DMS79 (cell line): Measurements from ENCODE around the gene ADD3.
"Not testable (repeated sequence)": the region's sequence is repeated elsewhere in the genome, so short reads cannot be mapped to it uniquely, and the experiment has no call there.

ENCODE experiments used
- DNase-seq: peaks from one replicate; lab custom pipeline; 2025; lab: John Stamatoyannopoulos, UW

The ADD3 gene

DNA sequence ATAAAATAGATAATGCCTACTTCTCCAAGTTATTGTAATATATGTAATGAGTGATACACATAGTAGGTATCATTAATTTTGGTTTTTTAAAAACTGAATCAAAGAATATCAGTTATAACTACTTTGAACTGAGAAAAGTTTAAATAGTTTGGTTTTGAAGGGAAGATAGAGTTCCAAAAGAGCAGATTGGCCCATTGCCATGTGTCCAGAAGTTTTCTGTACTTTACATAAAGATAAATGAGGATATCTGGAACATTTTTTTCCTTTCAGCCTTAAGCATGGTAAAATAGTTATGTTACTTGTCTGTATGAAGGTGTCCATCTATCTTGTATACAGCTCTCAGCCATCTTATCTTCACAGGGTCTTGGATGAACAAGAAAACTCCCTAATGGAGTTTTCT is 101.7 kb downstream of the ADD3 start:
- no peak for DNase-seq

DNA sequence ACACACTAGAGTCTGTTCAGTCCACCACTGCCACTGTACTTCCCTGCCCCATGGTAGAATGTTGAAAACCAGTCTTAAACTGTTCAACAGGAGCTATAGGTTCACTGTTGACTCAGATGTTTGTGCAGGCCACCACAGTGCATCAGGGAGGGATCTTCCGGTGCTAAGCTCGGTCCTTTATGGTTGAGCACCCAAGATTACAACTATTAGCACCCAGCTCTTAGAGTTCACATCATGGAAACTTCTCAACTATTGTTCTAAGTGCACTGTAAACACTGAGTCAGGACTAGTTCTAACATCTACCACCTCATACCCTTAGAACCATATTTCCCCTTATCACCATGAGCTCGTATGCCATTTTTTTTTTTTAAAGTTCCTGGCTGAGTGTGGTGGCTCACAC is 102.6 kb downstream of the ADD3 start:
- no peak for DNase-seq

GRCh38 chr10:110113670-110114337 is 106.0 kb downstream of the ADD3 start:
- DNase-seq = no peak

DNA sequence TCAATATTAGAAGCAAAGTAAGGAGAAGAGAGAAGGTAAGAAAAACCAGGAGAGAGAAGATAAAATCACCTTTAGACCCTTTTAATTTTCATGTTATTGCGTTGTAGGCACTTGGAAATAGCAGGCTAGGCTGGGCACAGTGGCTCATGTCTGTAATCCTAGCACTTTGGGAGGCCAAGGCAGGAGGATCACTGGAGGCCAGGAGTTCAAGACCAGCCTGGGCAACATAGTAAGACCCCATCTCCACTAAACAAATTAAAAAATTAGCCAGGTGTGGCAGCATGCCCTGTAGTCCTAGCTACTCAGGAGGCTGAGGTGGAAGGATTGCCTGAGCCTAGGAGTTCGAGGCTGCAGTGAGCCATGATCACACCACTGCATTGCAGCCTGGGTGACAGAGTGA is 106.9 kb downstream of the ADD3 start:
- not testable (repeated sequence) for DNase-seq

- DNase-seq = no peak
These were observed 108.2 kb downstream of the ADD3 start for GRCh38 chr10:110115784-110116520.

- DNase-seq = no peak
These were observed 111.3 kb downstream of the ADD3 start for GRCh38 chr10:110118891-110119621.

DNA sequence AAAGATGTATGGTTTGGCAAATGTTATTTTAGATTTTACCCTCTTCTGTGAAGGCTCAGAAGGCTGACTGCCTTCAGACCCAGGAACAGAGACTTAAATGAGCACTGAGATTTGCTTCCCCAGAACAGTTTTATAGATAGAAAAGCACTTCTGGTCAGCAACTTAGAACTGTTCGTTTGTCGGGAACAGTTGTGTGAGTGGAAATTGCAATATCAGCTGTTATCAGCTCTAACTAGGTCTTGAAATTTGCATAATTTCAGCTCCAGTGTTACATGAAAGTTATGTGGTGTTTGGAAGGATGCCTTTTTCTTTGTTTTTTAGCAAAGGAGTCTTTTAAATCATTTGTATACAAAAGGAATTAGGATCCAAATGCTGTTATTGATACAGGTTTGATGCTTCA is 115.8 kb downstream of the ADD3 start:
- no peak for DNase-seq

GRCh38 chr10:110129490-110129889 is 121.7 kb downstream of the ADD3 start:
- no peak for DNase-seq

- DNase-seq = no peak
These were observed 127.1 kb downstream of the ADD3 start for GRCh38 chr10:110134917-110135316.

GRCh38 chr10:110135836-110136235 is 128.1 kb downstream of the ADD3 start:
- not testable (repeated sequence) for DNase-seq

DNA sequence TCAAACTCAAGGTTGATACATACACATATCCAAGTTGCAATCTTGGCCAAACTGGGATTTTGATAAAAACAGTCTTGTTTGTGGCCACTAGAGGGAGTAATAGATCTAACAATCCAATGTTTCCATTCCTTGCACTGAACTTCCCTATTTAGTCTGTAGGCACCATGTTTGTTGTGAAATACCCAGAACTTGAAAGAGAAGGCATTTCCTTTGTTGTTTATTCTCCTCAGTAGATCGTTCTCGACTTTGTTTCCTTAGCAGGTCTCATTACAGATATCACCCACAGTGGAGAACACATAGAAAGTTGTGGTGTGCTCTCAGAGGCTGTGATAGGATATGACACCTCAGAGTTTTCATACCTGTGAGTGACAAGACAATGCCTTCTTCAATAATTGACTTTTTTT is 129.4 kb downstream of the ADD3 start:
- no peak for DNase-seq

DNA sequence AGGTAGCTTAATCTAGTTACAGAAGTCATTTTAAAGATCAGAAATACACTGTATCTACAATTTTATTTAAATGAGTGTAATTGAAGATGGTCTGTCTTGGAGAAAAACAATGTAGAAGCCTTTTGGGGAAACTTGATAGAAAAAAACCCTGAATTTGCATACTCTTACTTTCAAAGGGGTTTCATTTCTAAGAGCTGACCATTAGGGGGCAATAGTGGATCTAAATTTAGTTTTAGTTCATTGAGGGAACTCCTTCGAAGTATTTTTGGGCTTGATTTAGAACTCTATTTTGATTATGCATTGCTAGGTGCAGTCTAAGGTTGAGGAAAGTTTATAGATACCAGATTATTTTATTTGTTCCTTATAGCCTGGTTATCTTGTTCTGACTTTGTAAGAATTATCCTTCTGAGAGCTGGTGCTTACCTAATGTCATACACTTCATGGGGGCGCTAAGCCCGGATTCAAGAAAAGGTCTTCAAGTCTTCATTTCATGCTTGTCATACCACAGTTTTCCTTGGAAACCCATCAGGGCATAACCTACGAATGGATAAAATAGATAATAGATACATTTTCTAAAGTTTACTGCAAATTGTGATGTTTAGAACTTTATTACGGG is 130.5 kb downstream of the ADD3 start:
- no peak for DNase-seq

GRCh38 chr10:110141185-110141584 is 133.4 kb downstream of the ADD3 start:
- no peak for DNase-seq

DNA sequence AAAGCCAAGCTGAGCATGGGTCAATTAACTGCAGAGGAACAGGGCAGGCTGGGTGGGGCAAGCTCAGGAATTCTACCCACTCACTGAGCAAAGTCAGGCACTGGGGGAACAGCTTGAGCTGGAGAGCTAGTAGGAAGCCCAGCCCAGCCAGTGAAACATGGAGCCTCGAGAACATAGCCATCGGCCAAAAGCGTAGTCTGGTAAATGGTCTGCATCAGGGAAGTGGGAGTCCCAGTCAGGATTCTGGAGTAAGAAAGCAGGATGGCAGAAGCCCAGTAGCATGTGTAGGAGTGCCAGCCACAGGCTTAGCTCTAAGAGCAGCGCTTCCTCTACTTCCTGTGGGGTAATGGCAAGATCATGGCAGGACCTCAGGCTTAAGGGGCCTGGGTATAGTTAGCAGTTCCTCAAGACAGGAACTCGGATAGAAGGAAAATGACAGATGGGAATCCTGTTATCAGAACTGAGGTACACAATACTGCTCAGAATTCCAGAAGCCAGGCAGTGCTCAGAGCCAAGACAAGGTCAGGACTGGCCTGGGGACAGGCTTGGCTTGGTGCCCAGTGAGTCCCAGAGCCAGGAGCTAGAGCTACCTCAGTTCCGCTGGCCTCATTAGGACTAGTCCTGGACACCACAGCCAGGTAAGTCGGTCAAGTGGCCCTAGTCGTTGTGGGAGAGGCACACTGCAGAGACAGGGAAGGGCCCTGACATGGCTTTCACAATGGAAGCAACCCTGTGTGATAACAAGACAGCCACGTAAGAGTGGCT is 134.3 kb downstream of the ADD3 start:
- no peak for DNase-seq

GRCh38 chr10:110142965-110143364 is 135.2 kb downstream of the ADD3 start:
- DNase-seq = no peak

DNA sequence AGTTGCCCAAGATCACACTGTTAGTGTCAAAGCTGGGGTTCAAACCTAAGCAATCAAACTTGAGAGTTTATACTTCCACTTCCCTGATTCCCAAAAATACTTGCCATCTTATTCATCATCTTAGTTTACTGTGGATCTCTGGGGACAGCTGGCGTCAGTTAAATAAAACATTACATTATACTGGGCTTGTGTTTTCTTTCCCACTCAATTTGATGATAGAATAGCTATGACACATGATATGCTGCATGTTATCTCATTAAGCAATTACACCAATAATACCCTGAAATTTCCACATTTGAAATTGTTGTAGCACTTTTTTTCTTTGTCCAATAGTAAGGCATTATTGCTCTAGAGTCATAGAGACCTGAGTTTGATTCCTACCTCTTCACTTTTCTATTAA is 136.7 kb downstream of the ADD3 start:
- no peak for DNase-seq

GRCh38 chr10:110147961-110148360 is 140.2 kb downstream of the ADD3 start:
- DNase-seq = peak; percentile 81

- no peak for DNase-seq
These were observed 141.5 kb downstream of the ADD3 start for GRCh38 chr10:110149259-110149658.

- no peak for DNase-seq
These were observed 142.3 kb downstream of the ADD3 start for GRCh38 chr10:110150046-110150445.

GRCh38 chr10:110150981-110151380 is 143.2 kb downstream of the ADD3 start:
- DNase-seq = no peak

DNA sequence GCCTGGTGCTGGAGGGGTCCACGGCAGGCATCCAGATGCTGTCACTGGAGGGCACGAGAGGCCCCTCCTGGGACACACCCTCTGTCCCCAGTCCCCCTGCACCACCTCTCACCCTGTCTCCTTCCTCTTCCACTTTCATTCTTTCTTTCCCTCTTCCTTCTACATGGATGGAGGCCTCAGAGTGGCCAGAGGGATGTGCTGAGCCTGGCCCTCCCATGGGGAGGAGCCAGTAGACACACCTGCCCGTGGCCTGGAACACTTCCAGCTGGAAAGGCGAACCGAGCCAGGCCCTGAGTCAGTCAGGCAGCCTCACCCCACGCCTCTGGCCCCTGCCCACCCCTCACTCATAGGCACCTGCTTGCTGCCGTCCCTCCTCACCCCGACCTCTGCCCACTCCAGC is 143.7 kb downstream of the ADD3 start:
- peak; percentile 75 for DNase-seq

GRCh38 chr10:110151971-110152370 is 144.2 kb downstream of the ADD3 start:
- peak; percentile 59 for DNase-seq
